AG04449 (cell line): ENCODE results near the gene SSTR3.

Experiments used
- CTCF ChIA-PET: fragments of 350-600 bp; formaldehyde crosslinking; extraction: SDS; loops from one replicate; lab custom pipeline; 2021; ENCODE audit warnings: antibody characterized with exemption; lab: Yijun Ruan, JAX
- POLR2A ChIA-PET: fragments of 400-600, 350-600 bp; formaldehyde crosslinking; extraction: SDS; loops from one replicate; lab custom pipeline; 2020; ENCODE audit warnings: antibody characterized with exemption, inconsistent platforms; lab: Yijun Ruan, JAX
- DNase-seq: peaks from one replicate; pipeline ENCODE4 v3.0.0-alpha.2; 2010; ENCODE audit warnings: low read depth, low spot score
- H3K4me3 ChIP-seq: 2 replicates; pipeline ENCODE4 v1.5.1; 2011; ENCODE audit warnings: low read depth, mild to moderate bottlenecking, control low read depth, low read length
- TF ChIP-seq, protein P1 (sequence below): IDR thresholded peaks from one replicate; pipeline ENCODE4 v1.5.1; 2011; ENCODE audit warnings: mild to moderate bottlenecking, moderate library complexity, low read length, control low read depth, inconsistent platforms; ENCODE audit not compliant: insufficient read depth; ENCODE audit errors: missing control alignments

Gene SSTR3

DNA sequence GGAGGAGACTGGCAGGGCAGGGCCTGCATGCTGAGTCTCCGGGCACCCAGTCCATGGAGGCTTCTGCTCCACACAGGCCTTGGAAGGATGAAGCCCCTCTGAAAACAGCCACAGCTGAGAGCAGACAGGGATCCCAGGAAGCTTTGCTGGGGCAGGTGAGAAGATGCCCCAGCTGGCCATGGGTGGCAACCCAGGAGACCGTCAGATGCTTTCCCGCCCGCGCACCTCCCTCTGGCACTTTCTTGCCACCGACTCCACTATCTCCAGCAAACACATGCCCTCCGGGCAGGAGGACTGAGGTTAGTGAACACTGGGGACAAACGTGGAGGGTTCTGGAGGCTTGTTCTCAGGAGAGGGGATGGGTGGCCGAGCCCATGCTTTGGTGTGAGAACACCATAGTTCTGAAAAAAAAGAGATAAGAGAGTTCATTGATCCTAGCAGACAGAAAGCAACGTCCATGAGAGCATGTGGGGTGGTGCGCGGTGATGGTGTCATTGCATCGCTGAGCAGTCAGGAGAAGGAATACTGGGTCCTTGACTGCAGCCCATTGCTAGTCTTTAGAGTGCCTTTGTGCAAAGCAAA lies 26.5 kb downstream of the SSTR3 start:
- CTCF ChIA-PET = interaction anchor here (0.7 to 6.3 kb wide), 4 partner anchors 8 to 140 kb away, joined by 3 to 72 read pairs (median 8); no protein-coding TSS in a partner anchor
- TF ChIP-seq, protein P1, sequence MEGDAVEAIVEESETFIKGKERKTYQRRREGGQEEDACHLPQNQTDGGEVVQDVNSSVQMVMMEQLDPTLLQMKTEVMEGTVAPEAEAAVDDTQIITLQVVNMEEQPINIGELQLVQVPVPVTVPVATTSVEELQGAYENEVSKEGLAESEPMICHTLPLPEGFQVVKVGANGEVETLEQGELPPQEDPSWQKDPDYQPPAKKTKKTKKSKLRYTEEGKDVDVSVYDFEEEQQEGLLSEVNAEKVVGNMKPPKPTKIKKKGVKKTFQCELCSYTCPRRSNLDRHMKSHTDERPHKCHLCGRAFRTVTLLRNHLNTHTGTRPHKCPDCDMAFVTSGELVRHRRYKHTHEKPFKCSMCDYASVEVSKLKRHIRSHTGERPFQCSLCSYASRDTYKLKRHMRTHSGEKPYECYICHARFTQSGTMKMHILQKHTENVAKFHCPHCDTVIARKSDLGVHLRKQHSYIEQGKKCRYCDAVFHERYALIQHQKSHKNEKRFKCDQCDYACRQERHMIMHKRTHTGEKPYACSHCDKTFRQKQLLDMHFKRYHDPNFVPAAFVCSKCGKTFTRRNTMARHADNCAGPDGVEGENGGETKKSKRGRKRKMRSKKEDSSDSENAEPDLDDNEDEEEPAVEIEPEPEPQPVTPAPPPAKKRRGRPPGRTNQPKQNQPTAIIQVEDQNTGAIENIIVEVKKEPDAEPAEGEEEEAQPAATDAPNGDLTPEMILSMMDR = no peak
- DNase-seq = no peak
- POLR2A ChIA-PET = no interaction called here
- H3K4me3 ChIP-seq = no peak overlapping the region

DNA sequence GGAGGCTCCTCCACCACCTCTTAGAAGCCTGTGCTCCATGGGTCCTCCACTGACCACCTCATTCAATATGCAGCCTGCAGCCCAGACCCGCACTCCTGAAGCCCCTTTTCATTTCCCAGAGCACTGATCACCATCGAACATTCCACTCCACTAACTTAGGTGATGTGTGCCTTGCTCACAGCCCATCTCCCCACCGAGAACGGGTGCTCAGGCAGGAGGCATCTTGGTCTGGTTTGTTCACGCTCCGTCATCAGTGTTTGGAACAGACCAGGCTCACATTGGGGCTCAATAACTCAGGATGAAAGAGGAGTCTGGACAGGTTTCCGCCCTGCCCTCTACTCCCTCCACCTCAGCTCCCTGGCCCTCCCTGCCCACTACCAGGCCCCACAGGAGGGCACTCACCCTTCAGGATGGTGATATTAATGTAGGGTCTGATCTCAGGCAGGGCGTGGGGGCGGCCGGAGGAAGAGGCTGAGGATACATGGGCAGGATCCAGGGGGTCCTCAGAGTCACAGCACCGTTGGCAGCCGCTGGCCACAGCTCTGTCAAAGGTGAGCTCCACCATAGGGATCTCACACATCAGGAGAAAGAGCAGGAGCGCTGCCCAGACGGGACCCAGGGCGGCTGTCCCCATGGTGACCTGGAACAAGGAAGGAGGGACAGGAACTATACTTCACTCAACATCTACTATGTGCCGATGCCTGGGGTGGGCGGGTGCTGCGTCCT lies 27.3 kb downstream of the SSTR3 start:
- POLR2A ChIA-PET = no interaction called here
- CTCF ChIA-PET = interaction anchor here (2.4 kb wide), 1 partner anchor 13 kb away, joined by 10 read pairs; no protein-coding TSS in a partner anchor
- H3K4me3 ChIP-seq = no peak overlapping the region
- TF ChIP-seq, protein P1 = no peak
- no peak for DNase-seq

DNA sequence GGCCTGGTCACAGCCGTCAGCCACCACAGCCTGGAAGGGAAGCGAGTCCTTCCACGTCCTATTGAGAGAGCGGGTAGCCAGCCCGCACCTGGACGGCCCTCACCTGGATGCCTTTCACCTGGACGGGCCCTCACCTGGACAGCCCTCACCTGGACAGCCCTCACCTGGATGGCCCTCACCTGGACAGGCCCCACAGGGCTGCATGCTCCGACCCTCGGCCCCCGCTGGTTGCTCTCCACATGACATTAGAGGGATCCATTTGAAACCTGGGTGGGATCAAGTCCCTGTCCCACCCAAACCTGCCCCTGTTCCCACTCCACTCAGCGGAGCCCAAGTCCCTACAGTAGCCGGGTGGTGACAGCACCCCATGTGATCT lies 27.9 kb downstream of the SSTR3 start:
- no peak for DNase-seq
- POLR2A ChIA-PET = no interaction called here
- H3K4me3 ChIP-seq = no peak overlapping the region
- CTCF ChIA-PET = interaction anchor here (1.0 to 2.4 kb wide), 4 partner anchors 9 to 19 kb away, joined by 3 to 10 read pairs (median 6); no protein-coding TSS in a partner anchor
- TF ChIP-seq, protein P1 = no peak

- ChIA-PET CTCF (interaction anchor here (1.0 to 2.4 kb wide), 4 partner anchors 10 to 18 kb away, joined by 3 to 10 read pairs (median 6); no protein-coding TSS in a partner anchor), POLR2A (no interaction called here)
- DNase-seq = no peak
- TF ChIP-seq, protein P1 = no peak
- no peak overlapping the region for H3K4me3 ChIP-seq
Observed at GRCh38 chr22:37183432-37184379, 28.6 kb downstream of the SSTR3 start.

- ChIA-PET POLR2A (no interaction called here), CTCF (interaction anchor here (1.5 to 2.4 kb wide), 3 partner anchors 15 to 17 kb away, joined by 5 to 10 read pairs (median 7); no protein-coding TSS in a partner anchor)
- TF ChIP-seq, protein P1 = no peak
- no peak for DNase-seq
- H3K4me3 ChIP-seq = no peak overlapping the region
Observed at GRCh38 chr22:37182949-37183245, 29.4 kb downstream of the SSTR3 start.
